Thoracic aorta (tissue), 2 donors: ENCODE results near the gene RAB44. TPM values are rescaled to one million over a fixed set of nuclear protein-coding genes. Genes with fewer than 3 reads are reported as not detected.

Source experiments
- ATAC-seq: fragments of 150-250 bp; one replicate; pipeline ENCODE4 v1.8.0; 2017; ENCODE audit warnings: low read depth; ENCODE audit not compliant: insufficient number of reproducible peaks, low FRiP score
- DNase-seq: peaks from one replicate; pipeline ENCODE4 v3.0.0-alpha.2; 2020; ENCODE audit warnings: low spot score
- H3K27ac ChIP-seq, 2 donors: fragments of 200-600 bp; sonication (generic); 1 replicate in 1 of 2; 2 replicates in 1 of 2; pipeline ENCODE4 v1.5.1; 2016; ENCODE audit warnings: mild to moderate bottlenecking in 2 of 2, moderate library complexity in 2 of 2
- H3K27me3 ChIP-seq: fragments of 200-600 bp; sonication (generic); replicated peaks from 2 replicates; pipeline ENCODE4 v1.6.0; 2016; ENCODE audit warnings: mild to moderate bottlenecking; ENCODE audit not compliant: insufficient read depth
- H3K36me3 ChIP-seq: fragments of 200-600 bp; sonication (generic); one replicate; pipeline ENCODE4 v1.5.1; 2016
- H3K4me1 ChIP-seq, 2 donors: fragments of 200-600 bp; sonication (generic); 1 replicate in 1 of 2; 2 replicates in 1 of 2; pipeline versions ENCODE4 v1.5.1 to v1.6.0; 2016; ENCODE audit warnings: low read depth in 2 of 2, mild to moderate bottlenecking in 1 of 2; ENCODE audit not compliant: control insufficient read depth in 1 of 2
- H3K4me3 ChIP-seq: fragments of 200-600 bp; sonication (generic); 2 replicates; pipeline ENCODE4 v1.5.1; 2016; ENCODE audit warnings: mild to moderate bottlenecking
- H3K9me3 ChIP-seq: fragments of 200-600 bp; sonication (generic); 2 replicates; pipeline ENCODE4 v1.5.1; 2016
- CTCF ChIP-seq: fragments of 200-600 bp; sonication (generic); IDR thresholded peaks from one replicate; pipeline ENCODE4 v1.5.1; 2019; ENCODE audit warnings: antibody characterized with exemption
- total RNA-seq, 2 donors: library from RNA; depleted of rRNA; stranded (reverse); fragments of >200 nt; gene quantifications; one replicate each; pipeline versions ENCODE4 v1.1.0 to v1.2.3, GENCODE V29; 2016

RAB44 gene
- total RNA-seq, 2 donors from 2014 or later, result 0.27 TPM; not detected in 1

GRCh38 chr6:36683145-36683655, 14.4 kb upstream of the RAB44 start:
- DNase-seq (no peak), ATAC-seq (no peak)
- Histone ChIP-seq H3K27ac (peak overlapping the region in 1 of 2 donors; percentile 61), H3K9me3 (no peaks in the 10 kb centered on the region), H3K27me3 (no peaks in the 10 kb centered on the region), H3K4me1 (peaks cover 29 to 46% of the 10 kb centered on the region in 2 donors), H3K36me3 (peaks cover 52% of the 10 kb centered on the region), H3K4me3 (peak overlapping the region; percentile 94)
- TF ChIP-seq CTCF, result no peak

- H3K27me3 ChIP-seq, result no peaks in the 10 kb centered on the region
- peaks cover 29 to 45% of the 10 kb centered on the region in 2 donors for H3K4me1 ChIP-seq
- no peak for TF ChIP-seq CTCF
- DNase-seq (no peak), ATAC-seq (no peak)
- no peaks in the 10 kb centered on the region for H3K9me3 ChIP-seq
- H3K27ac ChIP-seq, result no peak overlapping the region
- no peak overlapping the region for H3K4me3 ChIP-seq
- H3K36me3 ChIP-seq, result peaks cover 52% of the 10 kb centered on the region
Measured at GRCh38 chr6:36683656-36684446, 13.8 kb upstream of the RAB44 start.

GRCh38 chr6:36684447-36684812, 13.2 kb upstream of the RAB44 start:
- no peak for TF ChIP-seq CTCF
- Histone ChIP-seq H3K36me3 (peaks cover 52% of the 10 kb centered on the region), H3K27ac (no peak overlapping the region), H3K4me1 (peaks cover 29 to 45% of the 10 kb centered on the region in 2 donors), H3K27me3 (no peaks in the 10 kb centered on the region), H3K9me3 (no peaks in the 10 kb centered on the region), H3K4me3 (no peak overlapping the region)
- ATAC-seq (no peak), DNase-seq (no peak)

- Histone ChIP-seq H3K36me3 (peaks cover 52% of the 10 kb centered on the region), H3K4me3 (no peak overlapping the region), H3K4me1 (peaks cover 29 to 45% of the 10 kb centered on the region in 2 donors), H3K27me3 (no peaks in the 10 kb centered on the region), H3K27ac (no peak overlapping the region), H3K9me3 (no peaks in the 10 kb centered on the region)
- DNase-seq (no peak), ATAC-seq (no peak)
- TF ChIP-seq CTCF, result no peak
Measured at GRCh38 chr6:36685166-36685924, 12.3 kb upstream of the RAB44 start.
